K562 (cell line): ENCODE measurements around the gene MAPK8IP1. TPM values are rescaled to one million over a fixed set of nuclear protein-coding genes. Genes with fewer than 3 reads are reported as not detected.

Experiments
- ATF3 ChIP-seq, 2 experiments: fragments of 450-650 bp in 1 of 2; sonication (generic) in 1 of 2; formaldehyde crosslinking in 1 of 2; IDR thresholded peaks in 1 of 2; conservative IDR thresholded peaks in 1 of 2; 2 replicates each; pipeline versions ENCODE4 v1.6.1 to v1.8.1; 2016 to 2023; ENCODE audit warnings: mild to moderate bottlenecking in 2 of 2, moderate library complexity in 2 of 2, inconsistent platforms in 1 of 2, missing genetic modification reagents in 1 of 2
- EZH2 ChIP-seq: IDR thresholded peaks from 2 replicates; pipeline ENCODE4 v1.6.1; 2012; ENCODE audit warnings: low read depth, mild to moderate bottlenecking, inconsistent platforms, low read length, borderline replicate concordance
- FOXO4 ChIP-seq: fragments of 450-650 bp; formaldehyde crosslinking; IDR thresholded peaks from 2 replicates; pipeline ENCODE4 v1.4.0; 2020; ENCODE audit warnings: mild to moderate bottlenecking, moderate library complexity
- GTF3C2 ChIP-seq: IDR thresholded peaks from 3 replicates; pipeline ENCODE4 v1.6.1; 2011; ENCODE audit warnings: borderline replicate concordance, mild to moderate bottlenecking, moderate library complexity; ENCODE audit not compliant: insufficient read length; ENCODE audit errors: extremely low read depth
- HDAC6 ChIP-seq: IDR thresholded peaks from 2 replicates; pipeline ENCODE4 v1.6.1; 2012; ENCODE audit warnings: low read depth, mild to moderate bottlenecking, control low read depth, inconsistent platforms, low read length, moderate library complexity
- LEF1 ChIP-seq: fragments of 450-650 bp; IDR thresholded peaks from 2 replicates; pipeline ENCODE4 v1.6.1; 2016; ENCODE audit warnings: mild to moderate bottlenecking
- NR1H2 ChIP-seq: sonication (generic); formaldehyde crosslinking; IDR thresholded peaks from 2 replicates; pipeline ENCODE4 v1.4.0; 2020; ENCODE audit warnings: mild to moderate bottlenecking, missing genetic modification reagents
- REST ChIP-seq, 2 experiments: fragments of 450-650 bp; formaldehyde crosslinking in 1 of 2; IDR thresholded peaks; 2 replicates each; pipeline versions ENCODE4 v1.4.0 to v1.6.1; 2014 to 2020; ENCODE audit warnings: mild to moderate bottlenecking in 2 of 2, borderline replicate concordance in 1 of 2, low read depth in 1 of 2
- TRIM25 ChIP-seq: fragments of 450-650 bp; IDR thresholded peaks from 2 replicates; pipeline ENCODE4 v1.7.0; 2016; ENCODE audit warnings: borderline replicate concordance
- ZNF24 ChIP-seq: fragments of 450-650 bp; IDR thresholded peaks from 2 replicates; pipeline ENCODE4 v1.6.1; 2016
- polyA plus RNA-seq, 8 experiments: library from polyadenylated mRNA; depleted of rRNA in 4 of 8; stranded (reverse) in 5 of 8; unstranded in 3 of 8; fragments of >200 nt; fragmentation: Nextera tagmentation in 2 of 8; fragmentation: Illumina TruSeq in 1 of 8; extraction: Ambion mirVana in 2 of 8; extraction: Trizol in 1 of 8; gene quantifications; 2 replicates each; pipeline versions ENCODE4 v1.2.1 to v1.2.3, GENCODE V29; 2011 to 2014; ENCODE audit warnings: inconsistent platforms in 1 of 8, missing spikeins in 1 of 8
- total RNA-seq, 7 experiments: library from RNA; depleted of rRNA in 6 of 7; stranded (reverse); fragments of >200 nt in 6 of 7; fragmentation: Illumina TruSeq in 2 of 7; extraction: Trizol in 2 of 7; gene quantifications; 2 replicates each; pipeline versions ENCODE4 v1.2.1 to v1.2.3, GENCODE V29; 2011 to 2021; ENCODE audit warnings: low replicate concordance in 1 of 7

Gene MAPK8IP1
- total and polyA plus RNA-seq, 9 of the 15 experiments (the other 6 are each of a cell fraction or from before 2014, with no cell fraction given), result 0.13 to 6.9 (median 2.5) TPM

- TF ChIP-seq REST (IDR thresholded peaks at IDR 0.05; ENCODE audit: borderline replicate concordance) (peak; percentile 98), REST (CRISPR knock-in tag; IDR thresholded peaks at IDR 0.05; ENCODE audit: low read depth) (peak; percentile 78; the same call in 1 of the 2 replicates), TRIM25 (no peak), EZH2 (no peak), HDAC6 (no peak), GTF3C2 (no peak), FOXO4 (CRISPR knock-in tag) (no peak), ZNF24 (no peak), ATF3 (IDR thresholded peaks at IDR 0.05) (peak; percentile 66; the same call in 1 of the 2 replicates), ATF3 (CRISPR knock-in tag; conservative IDR thresholded peaks at IDR 0.05) (no peak; the same call in 1 of the 2 replicates), NR1H2 (CRISPR knock-in tag) (no peak), LEF1 (no peak)
Measured at GRCh38 chr11:45917623-45918330, 32.3 kb downstream of the MAPK8IP1 start, which contains the start of gene PEX16 (continued).
